GM19467 (cell line): ENCODE results near the gene LRRC8D.

Source experiments
- ATAC-seq: cut with Tn5 transposase; IDR thresholded peaks from one replicate; pipeline ENCODE4 v1.9.1; 2021; ENCODE audit warnings: mild to moderate bottlenecking, moderate library complexity; ENCODE audit not compliant: unreplicated experiment

LRRC8D gene

GRCh38 chr1:89953131-89953626 lies 132.3 kb downstream of the LRRC8D start:
- peak; percentile 51 for ATAC-seq

GRCh38 chr1:89953929-89954328 lies 133.1 kb downstream of the LRRC8D start:
- ATAC-seq, result no peak

GRCh38 chr1:89954401-89954800 lies 133.6 kb downstream of the LRRC8D start:
- ATAC-seq, result no peak

- no peak for ATAC-seq
Observed at GRCh38 chr1:89955311-89956205, 134.7 kb downstream of the LRRC8D start.

GRCh38 chr1:89957107-89957506 lies 136.3 kb downstream of the LRRC8D start:
- ATAC-seq, result no peak

GRCh38 chr1:89958851-89959654 lies 138.2 kb downstream of the LRRC8D start:
- ATAC-seq, result no peak

GRCh38 chr1:89959719-89960118 lies 138.9 kb downstream of the LRRC8D start:
- ATAC-seq, result no peak

GRCh38 chr1:89962024-89962741 lies 141.4 kb downstream of the LRRC8D start:
- ATAC-seq, result no peak

GRCh38 chr1:89962742-89963075 lies 141.9 kb downstream of the LRRC8D start:
- no peak for ATAC-seq

GRCh38 chr1:89965193-89965768 lies 144.4 kb downstream of the LRRC8D start:
- no peak for ATAC-seq

- ATAC-seq, result no peak
Observed at GRCh38 chr1:89966656-89967055, 145.8 kb downstream of the LRRC8D start.

GRCh38 chr1:89971600-89971999 lies 150.8 kb downstream of the LRRC8D start:
- ATAC-seq, result no peak

GRCh38 chr1:89972024-89972423 lies 151.2 kb downstream of the LRRC8D start:
- no peak for ATAC-seq

- ATAC-seq, result no peak
Observed at GRCh38 chr1:89973471-89974127, 152.8 kb downstream of the LRRC8D start.

GRCh38 chr1:89974256-89974655 lies 153.4 kb downstream of the LRRC8D start:
- ATAC-seq, result no peak

GRCh38 chr1:89974696-89975470 lies 154.1 kb downstream of the LRRC8D start:
- no peak for ATAC-seq

GRCh38 chr1:89975540-89976125 lies 154.8 kb downstream of the LRRC8D start:
- ATAC-seq, result no peak

GRCh38 chr1:89978755-89979154 lies 157.9 kb downstream of the LRRC8D start:
- no peak for ATAC-seq

GRCh38 chr1:89980605-89981004 lies 159.8 kb downstream of the LRRC8D start:
- no peak for ATAC-seq
